Spleen (tissue), 11 donors: ENCODE measurements around the gene SEC14L6. TPM values are rescaled to one million over a fixed set of nuclear protein-coding genes. Genes with fewer than 3 reads are reported as not detected.

ENCODE experiments used
- DNase-seq: peaks from one replicate; pipeline ENCODE4 v3.0.0-alpha.2; 2020
- H3K27ac ChIP-seq, 8 donors: fragments of 200-600 bp; sonication (generic) in 7 of 8; 1 replicate in 4 of 8; 2 replicates in 4 of 8; pipeline versions ENCODE4 v1.5.0 to v1.8.0; 2016 to 2021; ENCODE audit warnings: inconsistent platforms in 4 of 8, mild to moderate bottlenecking in 4 of 8, moderate library complexity in 1 of 8
- H3K27me3 ChIP-seq, 7 donors: fragments of 200-600 bp; sonication (generic) in 6 of 7; replicated peaks in 1 of 7; 1 replicate in 4 of 7; 2 replicates in 3 of 7; pipeline versions ENCODE4 v1.5.0 to v1.8.0; 2016 to 2021; ENCODE audit warnings: inconsistent platforms in 3 of 7, mild to moderate bottlenecking in 1 of 7
- H3K36me3 ChIP-seq, 6 donors: fragments of 200-600 bp; sonication (generic) in 5 of 6; 1 replicate in 4 of 6; 2 replicates in 2 of 6; pipeline versions ENCODE4 v1.5.0 to v1.8.0; 2016 to 2021; ENCODE audit warnings: inconsistent platforms in 2 of 6
- H3K4me1 ChIP-seq, 6 donors: fragments of 200-600 bp; sonication (generic) in 5 of 6; 1 replicate in 3 of 6; 2 replicates in 3 of 6; pipeline versions ENCODE4 v1.5.0 to v1.8.0; 2016 to 2021; ENCODE audit warnings: inconsistent platforms in 3 of 6
- H3K4me3 ChIP-seq, 8 donors: fragments of 200-600 bp; sonication (generic) in 7 of 8; 1 replicate in 4 of 8; 2 replicates in 4 of 8; pipeline versions ENCODE4 v1.5.0 to v1.8.0; 2016 to 2021; ENCODE audit warnings: inconsistent platforms in 4 of 8, mild to moderate bottlenecking in 4 of 8, moderate library complexity in 2 of 8
- H3K9me3 ChIP-seq, 8 donors: fragments of 200-600 bp; sonication (generic) in 7 of 8; 1 replicate in 4 of 8; 2 replicates in 4 of 8; pipeline versions ENCODE4 v1.5.0 to v1.8.0; 2016 to 2021; ENCODE audit warnings: inconsistent platforms in 4 of 8
- POLR2A ChIP-seq, 3 donors: fragments of 450-650 bp; IDR thresholded peaks; one replicate each; pipeline ENCODE4 v1.5.1; 2017; ENCODE audit warnings: antibody characterized with exemption in 3 of 3, mild to moderate bottlenecking in 1 of 3
- POLR2AphosphoS5 ChIP-seq, 3 donors: sonication (generic); formaldehyde crosslinking; IDR thresholded peaks; one replicate each; pipeline ENCODE4 v1.5.1; 2017; ENCODE audit warnings: antibody characterized with exemption in 3 of 3
- WGBS, 5 donors: extraction: QIAGEN DNeasy Blood & Tissue Kit in 3 of 5; methylation state at CpG; one replicate each; pipeline versions ENCODE4 v1.1.5 to v1.1.7; 2013 to 2018; 5-methylcytosine and 5-hydroxymethylcytosine counted together
- intact Hi-C: fragments of 100-400 bp; cut with DNase I; formaldehyde crosslinking; loops from one replicate; pipeline ENCODE4 v1.15.0; 2023; ENCODE audit warnings: low total_unique reads
- polyA plus RNA-seq, 3 donors: library from polyadenylated mRNA; stranded (reverse); fragments of 200-250 nt; gene quantifications; one replicate each; pipeline ENCODE4 v1.2.1, GENCODE V29; 2013
- total RNA-seq, 7 donors: library from RNA; depleted of rRNA in 3 of 7; stranded (reverse); fragments of >200 nt in 3 of 7; fragmentation: NEBNext Ultra II Directional in 4 of 7; extraction: Animal tissue kit (Norgen Biotek cat#: 25700) in 4 of 7; gene quantifications; one replicate each; pipeline versions ENCODE4 v1.1.0 to v1.2.1, GENCODE V29; 2016 to 2021
- TF ChIP-seq, protein P1 (sequence below), 11 experiments: fragments of 200-600 bp in 7 of 11; fragments of 450-650 bp in 4 of 11; sonication (generic) in 4 of 11; IDR thresholded peaks in 8 of 11; conservative IDR thresholded peaks in 3 of 11; 1 replicate in 7 of 11; 2 replicates in 4 of 11; pipeline versions ENCODE4 v1.4.0 to v1.8.0; 2016 to 2021; ENCODE audit warnings: antibody characterized with exemption in 11 of 11, inconsistent platforms in 4 of 11, mild to moderate bottlenecking in 1 of 11
- donor health status: healthy with polysubstance abuse.
- donor health status: DM: no; HTN: no; CAD: no; lungs with moderate emphysema.
- donor health status: DM: no; HTN: no; CAD: no.
- donor health status: Bipolar disorder and iron deficiency.
- donor health status: healthy.
- donor health status: DM: no; HTN: no; CAD: no.
- donor health status: DM: yes; HTN: yes; CAD: no.

Gene SEC14L6
- total and polyA plus RNA-seq, 10 donors, result 0.03 to 0.56 (median 0.17) TPM; not detected in 2

GRCh38 chr22:30537083-30537731, 9.3 kb downstream of the SEC14L6 start:
- H3K27me3 ChIP-seq, result peaks cover 0 to 25% (median 7%) of the 10 kb centered on the region in 7 donors
- H3K4me3 ChIP-seq, result no peak overlapping the region
- H3K27ac ChIP-seq, result no peak overlapping the region
- peaks cover 0 to 7% (median 4%) of the 10 kb centered on the region in 6 donors for H3K4me1 ChIP-seq
- H3K36me3 ChIP-seq, result no peaks in the 10 kb centered on the region
- no peak for DNase-seq
- intact Hi-C loops, result no loop called here
- 69 to 83% (median 81%) methylated on average over 9 of the region's 9 CpGs for WGBS, 5 donors
- H3K9me3 ChIP-seq, result no peaks in the 10 kb centered on the region
- TF ChIP-seq, protein P1, sequence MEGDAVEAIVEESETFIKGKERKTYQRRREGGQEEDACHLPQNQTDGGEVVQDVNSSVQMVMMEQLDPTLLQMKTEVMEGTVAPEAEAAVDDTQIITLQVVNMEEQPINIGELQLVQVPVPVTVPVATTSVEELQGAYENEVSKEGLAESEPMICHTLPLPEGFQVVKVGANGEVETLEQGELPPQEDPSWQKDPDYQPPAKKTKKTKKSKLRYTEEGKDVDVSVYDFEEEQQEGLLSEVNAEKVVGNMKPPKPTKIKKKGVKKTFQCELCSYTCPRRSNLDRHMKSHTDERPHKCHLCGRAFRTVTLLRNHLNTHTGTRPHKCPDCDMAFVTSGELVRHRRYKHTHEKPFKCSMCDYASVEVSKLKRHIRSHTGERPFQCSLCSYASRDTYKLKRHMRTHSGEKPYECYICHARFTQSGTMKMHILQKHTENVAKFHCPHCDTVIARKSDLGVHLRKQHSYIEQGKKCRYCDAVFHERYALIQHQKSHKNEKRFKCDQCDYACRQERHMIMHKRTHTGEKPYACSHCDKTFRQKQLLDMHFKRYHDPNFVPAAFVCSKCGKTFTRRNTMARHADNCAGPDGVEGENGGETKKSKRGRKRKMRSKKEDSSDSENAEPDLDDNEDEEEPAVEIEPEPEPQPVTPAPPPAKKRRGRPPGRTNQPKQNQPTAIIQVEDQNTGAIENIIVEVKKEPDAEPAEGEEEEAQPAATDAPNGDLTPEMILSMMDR (IDR thresholded peaks at IDR 0.05 in 8 of 11, conservative IDR thresholded peaks at IDR 0.05 in 3 of 11), result no peak
- no peak for TF ChIP-seq POLR2A (IDR thresholded peaks at IDR 0.05)
- TF ChIP-seq POLR2AphosphoS5 (IDR thresholded peaks at IDR 0.05), result no peak

DNA sequence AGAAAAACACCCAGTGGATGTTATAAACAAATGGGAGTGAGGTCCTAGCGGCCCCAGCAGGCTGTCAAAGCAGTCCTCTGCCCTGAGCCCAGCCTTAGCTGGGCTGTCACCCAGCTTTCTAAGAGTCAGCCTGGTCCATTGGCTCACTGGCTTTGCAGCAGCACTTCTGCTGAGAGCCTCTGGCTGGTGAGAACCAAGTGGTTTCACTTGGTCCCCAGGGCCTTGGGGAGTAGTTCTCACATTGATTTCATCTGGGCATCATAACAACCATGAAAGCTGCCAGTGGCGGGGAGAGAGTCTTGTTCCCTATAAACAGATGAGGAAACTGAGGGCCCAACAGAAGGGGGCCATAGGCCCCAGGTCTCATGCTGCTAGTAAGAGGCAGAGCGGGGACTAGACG, 11.4 kb downstream of the SEC14L6 start:
- Histone ChIP-seq H3K4me1 (no peaks in the 10 kb centered on the region), H3K27me3 (peaks cover 0 to 6% (median 0%) of the 10 kb centered on the region in 7 donors), H3K27ac (no peak overlapping the region), H3K9me3 (no peaks in the 10 kb centered on the region), H3K36me3 (no peaks in the 10 kb centered on the region), H3K4me3 (no peak overlapping the region)
- 86 to 92% (median 90%) methylated on average over 4 of the region's 4 CpGs for WGBS, 5 donors
- intact Hi-C loops, result no loop called here
- TF ChIP-seq POLR2AphosphoS5 (IDR thresholded peaks at IDR 0.05), result no peak
- DNase-seq, result no peak

DNA sequence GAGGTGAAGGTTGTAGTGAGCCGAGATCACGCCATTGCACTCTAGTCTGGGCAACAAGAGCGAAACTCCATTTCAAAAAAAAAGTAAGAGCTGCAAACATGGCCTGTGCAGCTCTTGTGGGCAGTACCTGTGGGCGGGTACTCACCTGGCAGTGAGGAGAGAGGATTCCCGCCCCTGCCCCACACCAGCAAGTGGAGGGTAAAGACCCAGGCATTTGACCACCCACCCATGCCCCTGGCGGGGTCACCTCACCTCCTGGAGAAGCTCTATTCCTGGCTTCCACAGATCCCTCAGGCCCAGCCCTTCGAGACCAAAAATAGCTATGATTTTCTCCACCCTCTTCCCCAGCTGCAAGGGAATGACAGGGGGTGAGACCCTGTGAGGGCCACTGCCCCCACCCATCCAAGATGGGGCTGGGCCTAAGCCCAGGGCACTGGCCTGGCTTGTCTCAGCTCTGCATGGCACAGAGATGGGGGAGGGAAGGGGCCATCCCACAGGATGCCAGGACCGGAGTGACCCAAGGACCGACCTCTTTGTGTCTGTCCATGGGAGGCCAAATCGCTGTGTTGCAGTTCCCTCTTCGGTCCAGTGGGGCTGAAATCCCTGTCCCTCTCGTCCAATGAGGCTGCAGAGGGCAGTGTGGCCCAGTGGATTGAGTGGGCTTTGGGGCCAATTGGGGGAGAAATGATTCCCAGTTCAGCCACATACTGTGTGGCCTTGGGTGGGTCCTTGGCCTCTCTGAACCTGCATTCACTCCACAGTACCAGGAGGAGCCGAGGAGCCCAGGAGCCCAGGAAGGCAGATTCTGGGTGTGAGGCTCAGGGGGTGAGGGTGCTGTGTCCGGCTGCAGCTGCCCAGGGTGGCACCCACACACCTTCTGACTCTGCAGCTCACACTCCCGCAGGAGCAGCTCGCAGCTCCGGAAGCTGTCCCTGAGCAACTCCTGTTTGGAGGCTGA, 14.6 kb downstream of the SEC14L6 start:
- Histone ChIP-seq H3K36me3 (no peaks in the 10 kb centered on the region), H3K27me3 (no peaks in the 10 kb centered on the region), H3K4me1 (no peaks in the 10 kb centered on the region), H3K27ac (no peak overlapping the region), H3K9me3 (no peaks in the 10 kb centered on the region), H3K4me3 (no peak overlapping the region)
- intact Hi-C loops, result no loop called here
- TF ChIP-seq, protein P1 (IDR thresholded peaks at IDR 0.05 in 8 of 11, conservative IDR thresholded peaks at IDR 0.05 in 3 of 11), result no peak
- TF ChIP-seq POLR2A (IDR thresholded peaks at IDR 0.05) (no peak), POLR2AphosphoS5 (IDR thresholded peaks at IDR 0.05) (no peak)
- no peak for DNase-seq
- 83 to 92% (median 88%) methylated on average over 13 to 17 of the region's 17 CpGs for WGBS, 5 donors

GRCh38 chr22:30526656-30527055, 19.9 kb downstream of the SEC14L6 start:
- no peak overlapping the region for H3K4me3 ChIP-seq
- no peaks in the 10 kb centered on the region for H3K36me3 ChIP-seq
- DNase-seq, result no peak
- no peaks in the 10 kb centered on the region for H3K4me1 ChIP-seq
- no peaks in the 10 kb centered on the region for H3K9me3 ChIP-seq
- peaks cover 0 to 4% (median 0%) of the 10 kb centered on the region in 7 donors for H3K27me3 ChIP-seq
- no peak overlapping the region for H3K27ac ChIP-seq
- intact Hi-C loops, result no loop called here
- TF ChIP-seq, protein P1 (IDR thresholded peaks at IDR 0.05 in 8 of 11, conservative IDR thresholded peaks at IDR 0.05 in 3 of 11), result no peak
- no peak for TF ChIP-seq POLR2A (IDR thresholded peaks at IDR 0.05)
- TF ChIP-seq POLR2AphosphoS5 (IDR thresholded peaks at IDR 0.05), result no peak
- 76 to 89% (median 86%) methylated on average over 4 of the region's 4 CpGs for WGBS, 5 donors
